HG03460 (cell line): Measurements from ENCODE around the gene POLQ.
"Not testable (repeated sequence)": the region's sequence is repeated elsewhere in the genome, so short reads cannot be mapped to it uniquely, and the experiment has no call there.

Experiments
- ATAC-seq: cut with Tn5 transposase; IDR thresholded peaks from one replicate; pipeline ENCODE4 v1.9.1; 2021; ENCODE audit not compliant: unreplicated experiment

The POLQ gene

DNA sequence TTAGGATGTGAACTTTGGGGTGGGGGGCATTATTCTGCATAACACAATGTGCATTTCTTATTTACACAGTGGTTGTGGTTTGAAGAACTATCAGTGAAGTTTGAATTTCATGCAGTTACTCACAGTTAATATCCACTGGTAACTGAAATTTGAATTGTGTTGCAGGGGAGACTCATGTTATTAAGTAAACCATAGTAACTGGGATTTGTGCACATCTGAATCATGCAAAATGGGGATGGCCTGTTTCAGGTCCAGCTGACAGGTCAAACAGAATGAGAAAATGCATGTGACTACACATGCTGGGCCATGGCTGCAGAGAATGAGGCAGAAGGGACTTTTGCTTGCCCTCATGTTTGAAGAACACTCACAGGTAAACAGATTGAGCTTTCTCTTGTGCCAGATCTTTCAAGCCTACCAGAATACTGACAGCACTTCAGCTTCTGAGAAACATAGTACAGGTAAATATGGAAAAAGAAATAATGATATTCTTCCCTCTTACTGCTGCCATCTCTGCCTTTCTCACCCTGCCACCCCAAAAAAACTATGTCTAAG lies 115.0 kb downstream of the POLQ start:
- no peak for ATAC-seq

DNA sequence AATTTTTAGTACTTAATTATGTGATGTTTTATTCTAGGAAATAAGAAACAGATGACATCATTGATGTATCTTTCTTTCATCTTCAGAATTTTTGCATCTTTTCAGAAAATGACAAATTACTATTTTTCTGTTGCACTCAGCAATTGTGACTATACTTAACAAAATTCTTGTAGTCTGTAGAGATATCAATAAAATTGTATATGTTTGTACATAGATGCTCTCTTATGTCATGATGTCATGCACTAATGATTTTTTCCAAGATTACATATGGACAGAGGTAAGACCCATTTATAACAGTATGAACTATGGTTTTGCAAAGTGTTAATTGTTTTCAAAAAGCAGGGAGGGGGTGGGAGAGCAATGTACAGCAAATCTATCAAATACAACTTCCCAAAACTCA lies 121.2 kb downstream of the POLQ start:
- no peak for ATAC-seq

DNA sequence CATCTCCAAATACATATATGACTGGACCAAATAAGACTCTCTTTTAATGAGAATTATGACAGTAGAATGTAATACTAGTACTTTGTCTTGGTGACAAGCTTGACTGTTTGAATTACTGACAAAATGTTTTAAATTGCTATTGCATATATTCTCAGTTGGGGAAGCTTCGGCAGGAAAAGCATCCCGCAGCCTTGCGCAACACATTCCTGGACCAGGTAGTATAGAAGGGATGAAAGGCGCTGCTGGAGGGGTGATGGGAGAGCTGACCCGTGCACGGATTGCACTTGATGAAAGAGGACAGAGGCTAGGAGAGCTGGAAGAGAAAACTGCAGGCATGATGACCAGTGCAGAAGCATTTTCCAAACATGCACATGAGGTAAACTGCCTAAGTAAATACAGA lies 127.6 kb downstream of the POLQ start:
- ATAC-seq = no peak

DNA sequence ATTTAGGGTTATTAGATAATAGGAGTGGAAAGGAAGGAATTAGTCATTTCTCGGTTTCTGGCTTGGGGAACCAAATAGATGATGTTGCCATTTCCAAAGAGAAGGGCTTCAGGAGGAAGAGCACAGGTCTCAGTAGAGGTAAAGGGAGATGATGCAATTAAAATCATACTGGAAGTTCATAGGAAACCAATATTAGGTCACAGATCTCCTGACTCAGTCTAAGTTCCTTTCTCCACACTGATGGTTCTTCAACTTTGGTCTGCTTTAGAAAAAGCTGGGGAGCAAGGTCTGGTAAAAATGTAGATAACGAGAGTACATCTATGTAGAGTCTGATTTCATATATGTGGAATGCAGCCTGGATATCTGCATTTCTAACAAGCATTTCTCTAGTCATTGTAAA lies 130.9 kb downstream of the POLQ start:
- ATAC-seq = no peak

GRCh38 chr3:121411523-121411922 lies 134.3 kb downstream of the POLQ start:
- no peak for ATAC-seq

- ATAC-seq = no peak
Observed at GRCh38 chr3:121405631-121406030, 140.2 kb downstream of the POLQ start.

DNA sequence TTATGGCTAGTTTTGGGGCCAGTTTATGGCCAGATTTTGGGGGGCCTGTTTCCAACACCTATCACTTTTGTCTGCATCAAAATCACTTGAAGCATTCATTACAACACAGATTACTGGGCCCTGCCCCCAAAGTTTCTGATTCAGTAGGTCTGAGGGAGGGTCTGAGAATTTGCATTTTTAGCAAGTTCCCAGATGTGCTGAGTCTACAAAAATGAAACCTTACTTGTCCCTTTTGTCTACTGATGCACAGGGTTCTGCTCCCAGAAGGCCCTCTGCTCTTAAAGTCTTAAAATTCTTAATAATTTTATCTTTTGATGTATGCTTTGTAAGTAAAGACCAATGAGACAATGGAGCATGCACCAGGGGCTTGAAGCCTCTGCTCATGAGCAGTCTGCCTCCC lies 146.0 kb downstream of the POLQ start:
- no peak for ATAC-seq

GRCh38 chr3:121398051-121398450 lies 147.7 kb downstream of the POLQ start:
- ATAC-seq = not testable (repeated sequence)

DNA sequence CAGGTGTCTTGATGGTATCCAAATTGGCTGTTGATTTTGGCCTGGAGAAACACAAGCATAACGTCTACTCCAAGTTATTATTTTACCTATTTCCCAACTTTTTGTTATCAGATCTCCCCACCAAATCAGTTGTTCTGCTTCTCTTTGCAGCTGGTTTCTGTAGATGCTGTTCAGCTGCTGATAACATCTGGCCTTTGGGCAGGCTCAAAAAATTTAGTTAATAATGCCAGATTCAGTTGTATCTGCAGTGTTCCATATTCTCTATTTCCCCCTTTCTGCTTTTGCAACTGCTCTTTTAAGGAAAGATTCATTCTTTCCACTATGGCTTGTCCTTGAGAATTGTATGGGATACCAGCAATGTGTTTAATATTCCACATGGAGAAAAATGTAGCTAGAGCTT lies 149.8 kb downstream of the POLQ start:
- not testable (repeated sequence) for ATAC-seq

DNA sequence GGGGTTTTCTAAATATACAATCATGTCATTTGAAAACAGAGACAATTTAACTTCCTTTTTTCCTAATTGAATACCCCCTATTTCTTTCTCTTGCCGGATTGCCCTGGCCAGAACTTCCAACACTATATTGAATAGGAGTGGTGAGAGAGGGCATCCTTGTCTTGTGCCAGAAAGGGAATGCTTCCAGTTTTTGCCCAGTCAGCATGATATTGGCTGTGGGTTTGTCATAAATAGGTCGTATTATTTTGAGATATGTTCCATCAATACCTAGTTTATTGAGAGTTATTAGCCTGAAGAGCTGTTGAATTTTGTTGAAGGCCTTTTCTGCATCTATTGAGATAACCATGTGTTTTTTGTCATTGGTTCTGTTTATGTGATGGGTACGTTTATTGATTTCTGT lies 157.5 kb downstream of the POLQ start:
- ATAC-seq = not testable (repeated sequence)
